B cell (primary cell): ENCODE results near the gene GABRG3.

Experiments
- CTCF ChIP-seq: fragments of 200-600 bp; IDR thresholded peaks from one replicate; pipeline ENCODE4 v1.8.0; 2022; ENCODE audit warnings: antibody characterized with exemption, mild to moderate bottlenecking
- EZH2 ChIP-seq: IDR thresholded peaks from 2 replicates; pipeline ENCODE4 v1.6.1; 2012; ENCODE audit warnings: borderline replicate concordance, low read depth, mild to moderate bottlenecking, moderate library complexity, low read length; ENCODE audit not compliant: insufficient read depth, poor library complexity, severe bottlenecking

GRCh38 chr15:27463525-27464088, 492.6 kb downstream of the GABRG3 start:
- TF ChIP-seq CTCF (no peak), EZH2 (no peak)
